ENCODE measurements around the gene EPHA3. TPM values are rescaled to one million over a fixed set of nuclear protein-coding genes. Genes with fewer than 3 reads are reported as not detected.

EPHA3 gene
- total and polyA plus RNA-seq, 2 experiments from 2014 or later: 4.8 to 9.2 TPM

DNA sequence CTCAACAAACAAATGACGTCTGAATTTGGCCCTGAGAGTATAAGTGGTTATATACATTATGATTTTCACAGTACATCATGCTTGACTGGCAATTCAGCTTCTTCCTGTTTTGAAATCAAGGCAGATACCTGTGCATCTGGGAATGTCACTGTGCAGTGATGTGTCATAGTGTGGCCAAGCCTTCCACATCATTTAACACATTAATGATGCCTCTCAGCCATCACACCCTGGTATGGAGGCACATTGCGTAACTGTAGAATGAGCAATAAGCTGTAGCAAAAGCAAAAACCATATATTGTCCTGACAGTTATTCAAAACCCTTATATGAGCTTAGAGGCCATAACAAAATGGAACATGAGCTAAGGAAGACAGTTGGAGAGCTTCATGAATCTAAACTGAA is 246.0 kb downstream of the EPHA3 start:
- Histone ChIP-seq H3K27ac (no peak overlapping the region), H3K36me3 (no peaks in the 10 kb centered on the region), H3K4me3 (no peak overlapping the region), H3K27me3 (no peaks in the 10 kb centered on the region), H3K4me1 (ENCODE audit: low read depth) (no peaks in the 10 kb centered on the region), H3K9me3 (ENCODE audit: low read depth) (no peaks in the 10 kb centered on the region)
- TF ChIP-seq, protein P1, sequence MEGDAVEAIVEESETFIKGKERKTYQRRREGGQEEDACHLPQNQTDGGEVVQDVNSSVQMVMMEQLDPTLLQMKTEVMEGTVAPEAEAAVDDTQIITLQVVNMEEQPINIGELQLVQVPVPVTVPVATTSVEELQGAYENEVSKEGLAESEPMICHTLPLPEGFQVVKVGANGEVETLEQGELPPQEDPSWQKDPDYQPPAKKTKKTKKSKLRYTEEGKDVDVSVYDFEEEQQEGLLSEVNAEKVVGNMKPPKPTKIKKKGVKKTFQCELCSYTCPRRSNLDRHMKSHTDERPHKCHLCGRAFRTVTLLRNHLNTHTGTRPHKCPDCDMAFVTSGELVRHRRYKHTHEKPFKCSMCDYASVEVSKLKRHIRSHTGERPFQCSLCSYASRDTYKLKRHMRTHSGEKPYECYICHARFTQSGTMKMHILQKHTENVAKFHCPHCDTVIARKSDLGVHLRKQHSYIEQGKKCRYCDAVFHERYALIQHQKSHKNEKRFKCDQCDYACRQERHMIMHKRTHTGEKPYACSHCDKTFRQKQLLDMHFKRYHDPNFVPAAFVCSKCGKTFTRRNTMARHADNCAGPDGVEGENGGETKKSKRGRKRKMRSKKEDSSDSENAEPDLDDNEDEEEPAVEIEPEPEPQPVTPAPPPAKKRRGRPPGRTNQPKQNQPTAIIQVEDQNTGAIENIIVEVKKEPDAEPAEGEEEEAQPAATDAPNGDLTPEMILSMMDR (IDR thresholded peaks at IDR 0.05; ENCODE audit: low read depth, low read length): no peak
- peak in 1 of 2 donors; percentile 13 for DNase-seq (ENCODE audit: low read depth in 1 of 2, low spot score in 1 of 2)

DNA sequence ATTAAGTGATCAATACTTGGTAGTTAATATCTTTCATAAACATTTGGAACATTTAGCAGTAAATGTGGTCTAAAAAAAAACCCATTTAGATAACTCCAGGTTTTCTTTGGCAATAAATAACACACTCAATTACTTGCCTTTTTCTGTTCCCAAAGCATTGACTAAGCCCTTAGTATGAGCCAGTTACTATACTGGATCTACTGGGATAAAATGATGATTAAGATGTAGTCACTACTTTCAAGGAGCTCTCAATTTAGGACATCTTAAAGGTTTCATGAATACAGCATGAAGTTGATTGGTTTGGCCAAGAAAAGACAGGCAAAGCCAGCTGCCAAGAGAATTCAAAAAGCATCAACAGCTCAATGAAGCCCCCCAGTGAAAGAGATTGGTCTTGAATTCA is 250.9 kb downstream of the EPHA3 start:
- Histone ChIP-seq H3K27ac (no peak overlapping the region), H3K4me1 (ENCODE audit: low read depth) (no peaks in the 10 kb centered on the region), H3K4me3 (no peak overlapping the region), H3K9me3 (ENCODE audit: low read depth) (no peaks in the 10 kb centered on the region), H3K27me3 (no peaks in the 10 kb centered on the region), H3K36me3 (no peaks in the 10 kb centered on the region)
- DNase-seq (ENCODE audit: low read depth in 1 of 2, low spot score in 1 of 2): no peak
- TF ChIP-seq, protein P1 (IDR thresholded peaks at IDR 0.05; ENCODE audit: low read depth, low read length): no peak

DNA sequence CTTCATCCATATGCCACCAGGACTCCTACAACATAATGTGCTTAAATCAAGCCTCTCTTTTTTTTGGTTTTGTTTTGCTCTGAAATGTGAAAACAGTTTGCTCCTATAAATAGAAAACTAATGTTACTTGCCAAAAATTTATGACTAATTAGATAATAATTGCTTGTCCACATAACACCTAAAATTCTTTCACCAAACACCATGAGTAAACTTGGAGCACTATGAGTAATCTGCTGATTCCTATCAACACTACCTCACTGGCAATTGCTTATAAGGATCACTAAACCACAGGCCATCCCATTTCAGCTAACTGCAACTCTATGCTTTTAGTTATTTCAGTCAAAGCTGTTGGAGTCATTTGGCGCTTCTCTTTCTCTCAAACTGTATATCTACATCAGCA is 252.7 kb downstream of the EPHA3 start:
- Histone ChIP-seq H3K4me1 (ENCODE audit: low read depth) (peaks cover 5% of the 10 kb centered on the region), H3K27ac (no peak overlapping the region), H3K27me3 (no peaks in the 10 kb centered on the region), H3K9me3 (ENCODE audit: low read depth) (no peaks in the 10 kb centered on the region), H3K4me3 (no peak overlapping the region), H3K36me3 (no peaks in the 10 kb centered on the region)
- DNase-seq (ENCODE audit: low read depth in 1 of 2, low spot score in 1 of 2): peak in 1 of 2 donors; percentile 36
- TF ChIP-seq, protein P1 (IDR thresholded peaks at IDR 0.05; ENCODE audit: low read depth, low read length): no peak

DNA sequence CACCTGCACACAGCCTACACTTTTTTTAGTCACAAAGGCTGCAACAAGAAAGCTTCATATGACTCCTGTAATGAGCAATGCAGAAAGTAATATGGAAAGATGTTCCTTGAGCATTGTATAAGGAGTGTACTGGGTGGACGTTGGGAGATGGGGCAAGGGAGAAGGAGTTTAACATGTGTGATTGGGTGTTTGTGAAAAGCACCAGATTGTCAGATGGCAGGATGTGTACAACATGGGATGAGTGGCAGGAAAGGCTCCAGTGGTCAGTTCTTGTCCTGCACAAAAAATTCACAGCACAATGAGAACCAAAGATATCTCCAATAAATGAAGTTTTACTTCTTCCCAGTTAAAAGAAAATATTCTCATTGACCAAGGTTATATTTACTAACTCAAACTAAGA is 255.1 kb downstream of the EPHA3 start:
- Histone ChIP-seq H3K27me3 (no peaks in the 10 kb centered on the region), H3K4me1 (ENCODE audit: low read depth) (peaks cover 5% of the 10 kb centered on the region), H3K36me3 (no peaks in the 10 kb centered on the region), H3K27ac (no peak overlapping the region), H3K4me3 (no peak overlapping the region), H3K9me3 (ENCODE audit: low read depth) (no peaks in the 10 kb centered on the region)
- no peak for DNase-seq (ENCODE audit: low read depth in 1 of 2, low spot score in 1 of 2)
- TF ChIP-seq, protein P1 (IDR thresholded peaks at IDR 0.05; ENCODE audit: low read depth, low read length): no peak

DNA sequence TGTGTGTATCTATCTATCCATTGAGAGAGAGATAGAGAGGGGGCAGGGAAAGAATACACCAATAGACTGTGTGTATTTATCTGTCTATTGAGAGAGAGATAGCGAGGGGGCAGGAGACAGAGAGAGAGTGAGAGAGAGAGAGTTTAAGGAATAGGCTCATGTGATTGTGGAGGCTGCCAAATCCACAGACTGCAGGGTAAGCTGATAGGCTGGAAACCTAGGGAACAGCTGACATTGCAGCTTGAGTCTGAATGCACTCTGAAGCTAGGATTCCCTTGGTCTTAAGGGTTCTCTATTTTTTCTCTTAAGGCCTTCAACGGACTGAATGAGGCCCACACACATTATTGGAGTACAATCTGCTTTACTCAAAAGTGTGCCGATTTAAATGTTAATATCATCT is 255.8 kb downstream of the EPHA3 start:
- Histone ChIP-seq H3K9me3 (ENCODE audit: low read depth) (no peaks in the 10 kb centered on the region), H3K4me1 (ENCODE audit: low read depth) (peaks cover 5% of the 10 kb centered on the region), H3K36me3 (no peaks in the 10 kb centered on the region), H3K27me3 (no peaks in the 10 kb centered on the region), H3K27ac (no peak overlapping the region), H3K4me3 (no peak overlapping the region)
- TF ChIP-seq, protein P1 (IDR thresholded peaks at IDR 0.05; ENCODE audit: low read depth, low read length): no peak
- DNase-seq (ENCODE audit: low read depth in 1 of 2, low spot score in 1 of 2): peak in 1 of 2 donors; percentile 2

DNA sequence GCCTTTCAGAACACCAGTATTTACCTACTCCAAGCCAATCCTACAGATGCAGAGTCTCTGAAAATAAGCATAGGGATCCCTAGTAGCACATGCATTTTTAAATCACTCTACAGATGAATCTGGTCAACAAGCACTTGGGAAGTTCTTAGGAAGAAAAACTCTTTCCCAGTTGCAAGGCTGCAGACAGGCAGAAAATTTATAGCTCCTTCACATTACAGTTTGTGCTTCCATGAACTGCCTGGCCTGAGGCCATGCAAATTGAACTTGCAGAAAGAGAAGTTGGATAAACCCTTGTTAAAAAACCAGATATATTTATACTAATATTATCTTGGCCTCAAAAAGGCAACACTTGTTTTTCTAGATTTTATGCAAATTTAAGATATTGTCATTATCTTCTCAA is 256.9 kb downstream of the EPHA3 start:
- TF ChIP-seq, protein P1 (IDR thresholded peaks at IDR 0.05; ENCODE audit: low read depth, low read length): no peak
- Histone ChIP-seq H3K9me3 (ENCODE audit: low read depth) (no peaks in the 10 kb centered on the region), H3K4me1 (ENCODE audit: low read depth) (peaks cover 5% of the 10 kb centered on the region), H3K4me3 (no peak overlapping the region), H3K27me3 (no peaks in the 10 kb centered on the region), H3K36me3 (no peaks in the 10 kb centered on the region), H3K27ac (peak overlapping the region; percentile 40)
- DNase-seq (ENCODE audit: low read depth in 1 of 2, low spot score in 1 of 2): no peak

Measured in cardiac muscle cell (in vitro differentiated cells and primary cell).